ENCODE results near the gene FARP2.

Gene FARP2

DNA sequence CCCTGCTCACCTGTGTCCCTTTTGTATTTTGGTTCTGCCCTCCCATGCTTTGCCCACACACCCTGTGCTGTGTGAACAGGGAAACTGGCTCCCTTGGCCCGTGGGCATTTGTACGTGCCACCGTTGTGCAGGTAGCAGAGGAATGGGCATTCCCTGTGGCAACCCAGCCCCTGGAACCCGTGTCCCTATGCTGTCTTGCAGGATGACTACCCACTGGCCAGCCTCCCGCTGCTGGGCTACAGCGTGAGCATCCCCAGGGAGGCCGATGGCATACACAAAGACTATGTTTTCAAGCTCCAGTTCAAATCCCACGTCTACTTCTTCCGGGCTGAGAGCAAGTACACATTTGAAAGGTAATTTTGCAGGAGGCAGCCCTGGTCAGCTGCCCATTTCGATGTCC, 137.0 kb downstream of the FARP2 start:
- H3K27me3 ChIP-seq = no peaks in the 10 kb centered on the region; the same call in 1 of the 2 replicates
- no peak overlapping the region for H3K4me3 ChIP-seq (ENCODE audit: low read depth, low read length)
- no peak for DNase-seq
- peaks cover 16% of the 10 kb centered on the region for H3K4me1 ChIP-seq
- H3K9me3 ChIP-seq = no peaks in the 10 kb centered on the region
- TF ChIP-seq, protein P1, sequence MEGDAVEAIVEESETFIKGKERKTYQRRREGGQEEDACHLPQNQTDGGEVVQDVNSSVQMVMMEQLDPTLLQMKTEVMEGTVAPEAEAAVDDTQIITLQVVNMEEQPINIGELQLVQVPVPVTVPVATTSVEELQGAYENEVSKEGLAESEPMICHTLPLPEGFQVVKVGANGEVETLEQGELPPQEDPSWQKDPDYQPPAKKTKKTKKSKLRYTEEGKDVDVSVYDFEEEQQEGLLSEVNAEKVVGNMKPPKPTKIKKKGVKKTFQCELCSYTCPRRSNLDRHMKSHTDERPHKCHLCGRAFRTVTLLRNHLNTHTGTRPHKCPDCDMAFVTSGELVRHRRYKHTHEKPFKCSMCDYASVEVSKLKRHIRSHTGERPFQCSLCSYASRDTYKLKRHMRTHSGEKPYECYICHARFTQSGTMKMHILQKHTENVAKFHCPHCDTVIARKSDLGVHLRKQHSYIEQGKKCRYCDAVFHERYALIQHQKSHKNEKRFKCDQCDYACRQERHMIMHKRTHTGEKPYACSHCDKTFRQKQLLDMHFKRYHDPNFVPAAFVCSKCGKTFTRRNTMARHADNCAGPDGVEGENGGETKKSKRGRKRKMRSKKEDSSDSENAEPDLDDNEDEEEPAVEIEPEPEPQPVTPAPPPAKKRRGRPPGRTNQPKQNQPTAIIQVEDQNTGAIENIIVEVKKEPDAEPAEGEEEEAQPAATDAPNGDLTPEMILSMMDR (IDR thresholded peaks at IDR 0.05; ENCODE audit: low read depth, low read length) = no peak
- H3K36me3 ChIP-seq = peaks cover 46% of the 10 kb centered on the region

DNA sequence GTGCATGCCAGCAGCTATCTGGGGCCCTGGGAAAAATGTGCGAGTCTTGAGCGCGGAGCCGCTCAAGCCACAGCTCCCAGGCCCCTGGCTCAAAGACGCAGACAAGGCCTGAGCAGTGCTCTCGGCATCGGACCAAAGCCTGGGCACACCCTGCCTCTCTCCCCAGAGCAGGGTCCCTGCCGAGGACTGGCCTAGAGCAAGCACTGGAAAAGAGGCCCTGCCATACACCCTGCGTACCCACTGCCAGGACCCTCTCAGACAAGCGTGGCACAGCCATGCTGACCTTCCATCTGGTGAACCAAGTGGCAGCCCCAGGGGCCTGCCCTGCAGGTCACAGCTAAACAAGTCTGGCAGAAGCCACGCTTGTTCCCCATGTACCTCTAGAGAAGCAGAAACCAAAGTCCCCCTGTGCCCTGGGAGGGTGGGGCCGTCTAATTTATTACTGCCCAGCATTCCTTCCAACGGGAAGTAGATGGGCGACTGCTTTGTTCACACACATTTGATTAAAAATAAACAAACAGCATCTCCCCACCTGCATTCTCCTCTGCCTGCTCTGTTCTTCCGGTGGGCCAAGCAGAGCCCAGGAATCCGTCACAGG, 138.3 kb downstream of the FARP2 start:
- Histone ChIP-seq H3K9me3 (no peaks in the 10 kb centered on the region), H3K4me1 (peaks cover 16% of the 10 kb centered on the region), H3K4me3 (ENCODE audit: low read depth, low read length) (no peak overlapping the region), H3K36me3 (peaks cover 59% of the 10 kb centered on the region), H3K27me3 (no peaks in the 10 kb centered on the region; the same call in 1 of the 2 replicates)
- DNase-seq = no peak
- TF ChIP-seq, protein P1 (IDR thresholded peaks at IDR 0.05; ENCODE audit: low read depth, low read length) = no peak

DNA sequence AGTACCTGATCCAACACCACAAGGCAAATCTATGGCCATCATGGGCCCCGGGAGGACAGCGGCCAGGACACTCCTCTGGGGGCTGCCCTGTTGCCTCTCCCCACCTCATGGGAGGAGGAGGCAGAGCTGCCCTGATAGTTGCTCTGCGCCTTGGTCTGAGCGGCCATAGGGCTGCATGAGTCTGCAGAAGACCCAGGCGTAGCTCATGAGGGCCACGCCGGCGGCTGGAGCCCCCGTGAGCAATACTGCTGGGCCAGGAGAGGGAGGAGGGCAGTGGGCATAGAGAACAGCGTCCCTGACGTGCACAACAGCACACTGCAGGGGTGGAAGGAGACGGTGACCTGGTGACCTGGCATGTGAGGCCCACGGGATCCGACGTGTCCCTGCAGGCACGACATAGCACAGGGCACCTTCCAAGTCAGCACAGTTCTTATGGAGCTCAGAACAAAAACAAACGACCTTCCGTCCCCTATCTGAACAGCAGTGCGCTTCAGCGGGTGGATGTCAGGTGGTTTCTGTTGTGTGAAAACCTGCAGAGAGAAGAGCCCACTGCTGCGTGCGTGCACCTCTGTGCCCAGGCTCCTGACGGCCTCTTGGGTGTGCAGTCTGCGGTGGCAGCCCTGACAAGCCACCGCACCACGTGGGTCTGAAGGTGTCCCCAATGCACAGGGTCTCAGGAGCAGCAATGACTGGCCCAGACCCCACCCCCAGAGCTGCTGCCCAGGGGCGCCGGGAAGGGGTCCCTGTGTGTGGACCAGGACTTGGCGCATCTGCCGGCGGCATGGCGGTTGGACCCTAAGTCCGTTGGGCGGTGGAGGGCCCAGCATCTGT, 139.3 kb downstream of the FARP2 start:
- Histone ChIP-seq H3K27me3 (no peaks in the 10 kb centered on the region; the same call in 1 of the 2 replicates), H3K4me1 (peaks cover 9% of the 10 kb centered on the region), H3K4me3 (ENCODE audit: low read depth, low read length) (no peak overlapping the region), H3K9me3 (no peaks in the 10 kb centered on the region), H3K36me3 (peaks cover 64% of the 10 kb centered on the region)
- TF ChIP-seq, protein P1 (IDR thresholded peaks at IDR 0.05; ENCODE audit: low read depth, low read length) = no peak
- DNase-seq = no peak

DNA sequence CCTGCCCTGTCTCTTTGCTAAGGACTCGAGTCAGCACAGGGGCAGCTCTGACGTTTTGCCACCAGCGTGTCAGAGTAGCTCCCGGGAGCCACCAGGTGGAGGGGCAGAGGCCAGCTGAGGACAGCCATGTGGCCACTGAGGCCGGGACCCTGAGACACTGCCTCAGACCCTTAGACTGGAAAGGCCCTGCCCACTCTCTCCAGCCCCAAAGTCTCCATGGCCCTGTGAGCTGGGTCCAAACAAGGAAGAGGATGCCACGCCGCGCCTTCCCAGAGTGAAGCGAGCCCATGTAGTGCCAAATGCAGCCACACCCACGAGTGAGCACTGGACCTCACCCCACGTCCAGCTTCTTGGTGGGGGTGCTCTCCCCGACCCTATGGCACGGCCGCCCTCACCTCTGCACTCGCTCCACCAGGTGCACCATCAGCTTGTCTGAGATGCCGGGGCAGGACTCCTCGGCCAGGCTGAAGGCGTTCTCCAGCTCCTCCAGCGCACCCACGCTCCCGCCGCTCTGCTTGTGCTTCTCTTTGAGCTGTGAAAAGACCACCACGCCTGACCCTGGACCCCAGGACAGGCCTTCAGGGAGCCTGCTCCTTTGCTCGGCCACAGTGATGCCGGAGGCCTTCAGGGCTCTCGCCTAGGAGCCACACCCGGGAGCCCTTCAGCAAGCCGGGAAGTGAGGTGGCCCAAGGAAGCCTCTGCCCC, 140.1 kb downstream of the FARP2 start:
- Histone ChIP-seq H3K27me3 (no peaks in the 10 kb centered on the region; the same call in 1 of the 2 replicates), H3K36me3 (peaks cover 69% of the 10 kb centered on the region), H3K9me3 (no peaks in the 10 kb centered on the region), H3K4me3 (ENCODE audit: low read depth, low read length) (no peak overlapping the region), H3K4me1 (peaks cover 2% of the 10 kb centered on the region)
- no peak for DNase-seq
- TF ChIP-seq, protein P1 (IDR thresholded peaks at IDR 0.05; ENCODE audit: low read depth, low read length) = no peak

DNA sequence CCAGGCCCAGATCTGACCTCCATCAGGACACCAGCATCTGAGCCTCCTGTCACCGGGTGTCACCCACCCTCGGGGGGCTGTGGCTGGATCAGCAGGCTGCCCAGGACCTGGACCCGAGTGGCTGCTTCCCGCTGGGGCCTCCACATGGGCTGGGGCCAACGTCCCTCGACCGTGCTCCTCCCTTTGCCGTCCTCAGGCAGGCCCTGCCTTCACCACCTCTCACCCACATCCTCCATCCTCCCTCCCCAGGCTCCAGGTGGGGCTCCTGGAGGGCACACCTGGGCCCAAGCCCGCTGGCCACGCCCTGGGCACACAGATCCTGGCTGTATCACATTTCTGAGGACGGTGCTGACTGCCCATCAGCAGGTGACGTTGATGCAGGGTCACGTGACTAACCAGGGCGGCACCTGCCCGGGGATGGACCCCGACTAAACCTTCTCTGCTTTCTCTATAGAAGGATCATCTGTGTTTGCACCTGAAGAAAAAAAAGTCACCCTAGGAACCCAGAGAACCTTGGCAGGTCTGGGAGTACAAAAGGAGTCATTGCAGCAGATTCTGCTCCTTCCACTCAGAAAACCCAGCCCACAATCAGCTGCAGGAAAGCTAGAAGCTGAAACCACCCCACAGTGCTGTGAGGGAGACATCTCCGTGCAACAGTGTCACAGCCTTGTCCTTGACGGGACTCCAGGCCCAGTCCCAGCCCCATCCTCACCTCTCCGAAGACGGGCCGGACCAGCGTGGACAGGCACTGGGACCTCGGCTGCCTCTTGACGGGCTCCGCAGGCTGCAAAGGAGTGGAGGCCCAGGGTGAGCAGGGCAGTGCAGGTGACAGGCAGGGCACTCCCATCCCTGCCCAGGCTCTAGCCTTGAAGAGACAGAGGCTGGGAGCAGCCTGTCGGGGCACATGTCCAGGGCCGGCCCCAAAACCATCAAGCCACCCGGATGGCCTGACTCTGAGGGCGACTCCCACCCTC, 141.1 kb downstream of the FARP2 start:
- Histone ChIP-seq H3K9me3 (no peaks in the 10 kb centered on the region), H3K36me3 (peaks cover 80% of the 10 kb centered on the region), H3K4me1 (no peaks in the 10 kb centered on the region), H3K27me3 (no peaks in the 10 kb centered on the region; the same call in 1 of the 2 replicates), H3K4me3 (ENCODE audit: low read depth, low read length) (no peak overlapping the region)
- TF ChIP-seq, protein P1 (IDR thresholded peaks at IDR 0.05; ENCODE audit: low read depth, low read length) = no peak
- no peak for DNase-seq
